ENCODE data around the gene HMCN2. TPM values are rescaled to one million over a fixed set of nuclear protein-coding genes. Genes with fewer than 3 reads are reported as not detected.
"Not testable (repeated sequence)": the region's sequence is repeated elsewhere in the genome, so short reads cannot be mapped to it uniquely, and the experiment has no call there.

The HMCN2 gene
- total RNA-seq, 1 donor from 2014 or later, result not detected

DNA sequence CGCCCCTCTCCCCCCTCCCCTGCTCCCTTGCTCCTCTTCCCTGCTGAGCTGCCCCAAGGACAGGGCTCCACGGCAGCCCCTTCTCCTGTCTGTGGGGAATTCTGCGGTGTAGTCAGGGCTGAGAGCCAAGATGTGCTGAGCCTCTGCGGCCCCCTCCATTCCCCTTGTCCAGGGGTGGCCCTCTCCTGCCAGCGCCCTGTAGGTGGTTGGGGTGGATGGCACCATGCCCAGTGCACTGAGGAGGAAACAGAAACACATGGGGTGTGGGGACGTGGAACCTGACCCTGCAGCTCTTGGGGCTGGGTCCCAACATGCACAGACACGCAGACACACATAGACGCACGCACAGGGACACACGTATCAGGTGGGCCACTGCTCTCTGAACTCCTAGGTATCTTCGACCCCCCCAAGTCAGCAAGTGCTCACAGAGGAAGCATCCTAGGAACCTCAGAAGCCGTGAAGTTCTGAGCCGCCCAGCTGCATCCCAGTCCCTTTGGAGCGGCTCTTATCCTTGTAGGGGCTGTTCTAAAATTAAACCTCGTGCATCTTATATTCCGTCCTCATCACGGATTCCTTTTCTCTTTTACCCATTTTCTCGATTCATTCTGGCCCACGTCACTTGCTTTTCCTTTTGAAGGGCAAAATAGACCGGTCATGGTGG is 64.8 kb downstream of the HMCN2 start:
- DNase-seq (ENCODE audit: low read depth), result no peak

DNA sequence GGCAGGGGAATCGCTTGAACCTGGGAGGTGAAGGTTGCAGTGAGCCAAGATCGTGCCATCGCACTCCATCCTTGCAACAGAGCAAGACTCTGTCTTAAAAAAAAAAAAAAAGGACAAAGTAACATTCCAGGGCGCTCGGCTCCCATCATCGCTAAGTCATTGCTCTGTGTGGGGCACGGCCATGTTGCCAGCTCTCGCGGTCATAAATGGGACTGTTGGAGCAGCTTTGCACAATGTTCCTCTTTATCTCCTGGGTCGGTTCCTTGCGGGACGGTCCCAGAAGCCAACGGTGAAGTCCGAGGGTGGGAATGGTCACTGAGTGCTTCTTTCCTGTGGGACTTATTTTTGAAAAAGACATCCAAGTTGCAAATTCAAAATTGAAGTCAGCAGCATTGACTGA is 65.5 kb downstream of the HMCN2 start:
- no peak for DNase-seq (ENCODE audit: low read depth)

DNA sequence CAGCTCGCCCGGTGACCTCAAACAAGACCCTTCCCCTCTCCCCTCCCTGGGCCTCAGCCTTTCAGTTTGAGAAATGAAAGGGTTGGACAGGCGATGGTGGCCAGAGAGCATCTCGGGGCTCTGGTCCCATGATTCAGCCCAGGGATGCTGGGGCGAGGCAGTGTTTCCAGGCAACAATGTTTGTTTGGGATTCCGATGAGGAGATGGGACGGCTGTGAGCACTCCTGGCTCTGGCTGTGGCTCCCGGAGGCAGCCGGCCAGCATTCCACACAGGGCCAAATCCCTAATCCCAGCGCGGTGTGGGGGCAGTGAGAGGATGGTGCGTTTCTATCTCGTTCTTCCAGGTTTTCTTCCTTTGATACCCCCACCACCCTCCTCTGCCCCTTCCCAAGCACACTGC is 66.0 kb downstream of the HMCN2 start:
- DNase-seq (ENCODE audit: low read depth), result no peak

DNA sequence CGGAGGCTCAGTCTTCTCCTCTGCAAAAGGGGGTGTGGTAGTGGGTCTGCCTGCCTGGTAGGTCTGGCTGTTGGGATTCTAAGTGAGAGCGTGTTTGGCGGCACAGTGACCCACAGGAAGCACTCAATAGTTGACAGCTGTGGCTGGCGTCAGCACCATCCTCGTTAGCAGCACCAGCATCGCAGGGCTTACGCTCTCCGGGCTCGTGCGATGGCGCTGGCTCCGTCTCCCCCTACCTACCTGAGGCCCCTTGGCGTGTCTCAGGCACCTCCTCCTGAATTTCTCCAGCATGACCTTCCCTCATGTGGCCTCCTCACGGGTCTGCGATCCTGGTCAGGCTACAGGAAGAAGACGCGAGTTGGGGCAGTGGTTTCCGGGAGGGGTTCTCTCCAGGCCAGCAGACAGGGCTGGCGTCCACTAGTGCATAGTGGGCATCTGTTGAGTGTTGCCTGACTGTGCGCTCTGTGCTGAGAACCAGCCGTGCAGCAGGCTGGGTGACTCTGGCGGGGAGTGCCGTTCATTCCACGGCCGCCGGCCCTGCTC is 66.9 kb downstream of the HMCN2 start:
- no peak for DNase-seq (ENCODE audit: low read depth)

DNA sequence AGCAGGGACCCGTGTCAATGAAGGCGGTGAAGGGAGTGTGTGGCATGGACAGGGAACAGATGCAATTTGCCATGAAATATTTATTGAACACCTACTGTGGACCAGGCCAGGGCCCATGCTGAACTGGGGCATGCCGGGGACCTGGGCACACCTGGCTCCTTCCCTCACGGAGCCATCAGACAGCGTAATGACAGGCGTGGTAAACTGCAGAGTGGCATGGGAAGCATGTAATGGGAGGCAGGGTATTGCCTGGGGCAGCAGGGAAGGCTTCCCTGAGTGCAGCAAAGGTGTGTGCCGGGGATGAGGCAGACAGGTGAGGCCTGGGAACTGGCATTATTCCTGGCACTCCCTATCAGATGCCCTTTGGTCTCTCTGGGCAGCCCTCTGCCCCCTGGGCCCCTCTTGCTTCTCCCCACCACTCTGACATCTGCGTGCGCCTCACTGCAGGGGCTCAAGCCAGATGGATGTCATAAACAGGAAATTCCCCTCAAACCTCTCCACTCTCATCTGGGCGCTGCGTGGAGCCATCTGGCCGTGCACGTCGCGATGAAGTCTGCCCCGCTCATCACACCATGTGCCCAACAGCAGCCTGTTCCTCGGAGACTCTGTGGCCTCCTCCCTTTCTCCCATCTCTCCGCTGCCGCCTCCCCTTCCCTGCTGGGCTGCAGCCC is 67.6 kb downstream of the HMCN2 start:
- no peak for DNase-seq (ENCODE audit: low read depth)

DNA sequence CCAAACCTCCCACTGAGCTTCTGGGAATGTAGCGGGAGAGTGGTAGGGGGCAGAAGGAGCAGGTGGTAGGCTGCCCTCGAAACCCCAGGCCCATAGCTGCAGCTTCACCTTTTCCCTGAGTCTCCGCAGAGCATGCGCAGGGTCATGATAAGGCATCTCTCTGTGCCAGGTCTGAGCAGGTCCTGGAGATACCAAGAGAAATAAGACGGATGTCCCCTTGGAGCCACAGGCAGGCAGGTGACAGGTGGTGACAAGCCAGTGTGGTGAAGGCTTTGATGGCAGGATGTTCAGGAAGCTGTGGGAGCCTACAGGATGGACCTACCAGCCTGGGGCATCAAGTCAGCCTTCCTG is 68.1 kb downstream of the HMCN2 start:
- no peak for DNase-seq (ENCODE audit: low read depth)

DNA sequence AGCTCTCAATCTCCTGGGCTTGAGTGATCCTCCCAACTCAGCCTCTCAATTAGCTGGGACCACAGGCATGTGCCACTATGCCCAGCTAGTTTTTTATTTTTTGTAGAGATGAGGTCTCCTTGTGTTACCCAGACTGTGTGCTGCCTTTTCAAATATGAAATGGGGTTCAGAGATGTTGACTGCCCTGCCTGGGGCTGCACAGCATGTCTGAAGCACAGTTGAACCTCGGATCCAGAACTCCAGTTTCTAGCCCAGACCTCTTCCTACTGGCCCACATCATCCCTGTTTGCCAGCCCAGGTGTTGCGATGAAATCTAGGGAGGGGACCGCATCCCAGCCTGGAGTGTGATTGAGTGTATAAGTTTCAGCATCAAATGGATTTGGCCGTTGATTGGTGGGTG is 69.4 kb downstream of the HMCN2 start:
- DNase-seq (ENCODE audit: low read depth), result no peak

DNA sequence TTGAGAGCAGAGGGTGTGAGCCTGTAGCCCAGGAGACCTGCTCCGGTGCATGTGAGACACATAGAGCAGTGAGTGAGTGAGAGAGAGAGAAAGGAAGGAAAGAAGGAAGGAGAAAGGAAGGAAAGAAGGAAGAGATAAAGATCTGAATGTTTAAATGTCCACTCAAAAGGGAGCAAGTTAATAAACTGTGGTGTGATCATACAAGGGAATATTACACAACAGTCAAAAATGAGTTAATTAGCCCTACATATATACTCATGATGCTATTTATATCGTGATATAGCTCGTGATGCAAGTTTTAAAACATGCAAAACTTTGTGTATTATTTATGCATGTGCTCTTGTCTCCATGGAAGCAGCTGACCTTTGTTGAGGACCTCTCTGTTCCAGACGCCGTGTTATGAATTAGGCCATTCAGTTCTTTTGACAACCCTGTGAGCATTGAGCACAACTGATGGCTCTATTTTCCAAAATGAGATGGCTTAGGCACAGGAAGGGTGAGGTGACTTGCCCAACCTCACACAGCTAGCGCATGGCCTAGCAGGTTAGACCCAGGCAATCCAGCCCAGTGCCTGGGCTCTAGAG is 70.6 kb downstream of the HMCN2 start:
- no peak for DNase-seq (ENCODE audit: low read depth)

DNA sequence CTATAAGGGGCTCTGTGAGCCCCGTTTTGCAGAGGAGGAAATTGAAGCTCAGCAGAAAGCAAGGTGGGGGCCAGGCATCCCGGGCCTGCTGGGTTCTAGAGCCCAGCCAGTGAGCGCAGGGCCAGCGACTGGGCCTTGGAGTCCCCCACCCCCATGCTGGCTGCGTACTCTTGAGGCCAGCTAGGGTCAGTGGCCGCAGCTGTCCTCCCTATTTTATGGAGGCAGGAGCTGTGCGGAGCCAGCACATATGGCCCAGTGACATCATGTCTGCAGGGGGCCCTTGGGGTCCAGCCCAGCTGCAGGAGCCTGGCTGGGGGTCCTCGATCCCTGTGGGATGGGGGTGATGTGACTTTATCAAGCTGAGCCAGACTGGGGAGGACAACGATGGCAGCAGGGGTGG is 71.3 kb downstream of the HMCN2 start:
- DNase-seq (ENCODE audit: low read depth), result no peak

DNA sequence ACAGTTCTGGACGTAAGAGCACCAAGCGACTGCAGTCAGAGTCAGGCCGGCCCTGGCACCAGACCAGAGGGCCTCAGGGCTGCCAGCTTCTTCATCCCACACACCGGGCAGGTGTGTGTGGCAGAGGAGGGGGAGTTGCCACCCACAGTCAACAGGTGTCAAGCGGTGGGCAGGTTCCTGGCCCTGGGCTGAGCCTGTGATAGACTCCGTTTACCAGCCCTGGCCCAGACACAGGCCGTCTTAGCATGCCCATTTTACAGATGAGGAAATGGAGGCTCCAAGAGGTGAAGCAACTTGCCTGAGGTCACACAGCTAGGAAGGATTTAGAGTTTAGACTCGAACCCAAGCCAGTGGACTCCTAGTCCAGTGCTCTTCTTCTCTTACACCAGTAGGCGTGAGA is 71.8 kb downstream of the HMCN2 start:
- no peak for DNase-seq (ENCODE audit: low read depth)

DNA sequence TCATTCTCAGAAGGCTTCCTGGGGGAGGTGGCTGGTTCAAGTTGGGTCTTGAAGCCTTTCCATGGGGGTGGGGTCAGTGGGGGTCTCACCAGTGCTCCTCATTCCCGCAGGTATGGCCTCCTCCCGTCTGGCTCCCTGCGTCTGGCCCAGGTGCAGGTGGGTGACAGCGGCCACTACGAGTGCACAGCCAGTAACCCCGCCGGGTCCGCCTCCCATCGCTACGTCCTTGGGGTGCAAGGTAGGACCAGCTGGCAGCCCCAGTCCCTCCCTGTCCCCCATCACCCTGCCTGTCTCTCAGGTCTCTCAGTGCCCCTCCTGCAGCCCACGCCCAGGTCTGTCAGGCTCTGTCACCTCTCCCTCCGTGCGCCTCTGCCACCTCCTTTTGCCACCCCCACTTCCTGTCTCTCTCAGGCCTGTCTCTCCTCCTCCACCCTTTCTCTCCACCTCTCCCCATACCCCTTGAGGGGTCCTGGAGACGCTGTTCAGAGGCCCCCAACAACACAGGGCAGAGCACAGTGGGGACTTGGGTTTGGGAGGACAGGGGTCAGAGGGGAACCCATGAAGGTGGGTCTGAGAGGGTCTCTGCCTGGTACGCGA is 72.3 kb downstream of the HMCN2 start:
- no peak for DNase-seq (ENCODE audit: low read depth)

DNA sequence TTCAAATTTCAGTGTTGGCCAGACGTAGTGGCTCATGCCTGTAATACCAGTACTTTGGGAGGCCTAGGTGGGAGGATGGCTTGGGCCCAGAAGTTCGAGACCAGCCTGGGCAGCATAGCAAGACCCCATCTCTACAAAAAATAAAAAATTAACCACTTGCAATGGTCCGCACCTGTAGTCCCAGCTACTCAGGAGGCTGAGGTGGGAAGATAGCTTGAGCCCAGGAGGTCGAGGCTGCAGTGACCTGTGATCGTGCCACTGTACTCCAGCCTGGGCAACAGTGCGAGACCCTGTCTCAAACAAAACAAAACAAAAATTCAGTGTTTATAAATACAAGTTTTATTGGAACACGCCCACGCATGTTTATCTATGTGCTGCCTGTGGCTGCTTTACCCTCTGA is 73.3 kb downstream of the HMCN2 start:
- not testable (repeated sequence) for DNase-seq (ENCODE audit: low read depth)

DNA sequence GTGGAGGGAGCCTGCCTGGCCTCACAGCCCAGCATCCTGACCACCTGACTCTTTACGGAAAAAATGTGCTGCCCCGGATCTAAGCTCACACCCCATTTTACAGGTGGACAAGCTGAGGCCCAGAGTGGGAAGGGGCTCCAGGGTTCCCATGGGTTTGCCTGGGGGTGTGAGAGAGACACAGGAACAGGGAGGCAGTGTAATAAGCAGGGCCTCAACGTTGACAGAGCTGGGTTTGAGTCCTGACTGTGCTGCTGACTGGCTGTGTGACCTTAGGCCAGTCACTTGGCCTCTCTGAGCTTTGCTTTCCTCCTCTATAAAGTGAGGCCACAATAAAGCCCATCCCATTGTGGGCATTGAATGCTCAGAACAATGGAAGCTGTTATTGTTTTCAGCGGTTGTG is 73.7 kb downstream of the HMCN2 start:
- DNase-seq (ENCODE audit: low read depth), result no peak

DNA sequence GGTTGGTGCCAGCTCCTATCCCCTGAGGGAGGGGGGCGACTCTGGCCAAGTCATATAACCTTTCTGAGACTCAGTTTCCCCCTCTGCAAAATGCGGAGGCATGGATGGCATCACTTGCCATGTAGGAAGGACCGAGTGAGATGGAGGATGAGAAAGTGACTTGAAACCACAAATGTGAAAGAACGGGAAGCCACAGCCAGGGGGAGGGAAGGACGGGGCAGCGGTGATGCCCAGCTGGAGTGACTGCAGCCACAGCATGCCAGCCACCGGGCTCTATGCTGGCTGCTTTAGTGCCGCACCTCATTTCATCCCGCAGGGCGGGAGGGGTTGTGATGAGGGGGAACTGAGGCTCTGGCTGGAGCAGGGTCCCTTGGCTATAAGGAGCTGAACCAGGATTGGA is 74.5 kb downstream of the HMCN2 start:
- no peak for DNase-seq (ENCODE audit: low read depth)

DNA sequence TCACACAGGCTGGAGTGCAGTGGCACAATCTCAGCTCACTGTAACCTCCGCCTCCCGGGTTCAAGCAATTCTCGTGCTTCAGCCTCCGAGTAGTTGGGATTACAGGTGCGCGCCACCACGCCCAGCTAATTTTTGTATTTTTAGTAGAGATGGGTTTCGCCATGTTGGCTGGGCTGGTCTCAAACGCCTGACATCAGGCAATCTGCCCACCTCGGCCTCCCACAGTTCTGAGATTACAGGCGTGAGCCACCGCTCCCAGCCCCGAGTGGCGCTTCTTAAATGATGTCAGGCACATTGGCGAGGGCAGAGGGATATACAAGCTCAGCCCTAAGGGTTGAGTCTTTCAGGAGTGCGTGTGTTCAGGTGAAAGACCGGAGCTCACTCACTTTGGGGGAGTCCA is 75.0 kb downstream of the HMCN2 start:
- not testable (repeated sequence) for DNase-seq (ENCODE audit: low read depth)

DNA sequence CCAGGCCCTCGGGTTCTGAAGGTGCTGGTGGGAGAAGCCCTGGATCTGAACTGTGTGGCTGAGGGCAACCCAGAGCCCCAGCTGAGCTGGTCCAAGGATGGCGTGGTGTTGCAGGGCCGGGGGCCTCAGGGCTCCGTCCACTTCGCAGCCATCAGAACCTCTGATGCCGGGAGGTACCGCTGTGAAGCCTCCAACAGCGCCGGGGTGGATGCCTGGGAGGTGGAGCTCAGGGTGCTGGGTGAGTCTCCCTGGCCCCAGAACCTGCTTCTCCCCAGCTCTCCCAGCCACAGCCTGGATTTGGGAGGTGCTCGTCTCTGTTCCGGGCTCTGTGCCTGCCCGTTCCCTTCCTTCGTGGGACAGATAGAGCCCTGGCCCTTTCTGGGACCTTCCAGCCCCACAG is 75.6 kb downstream of the HMCN2 start:
- DNase-seq (ENCODE audit: low read depth), result no peak

DNA sequence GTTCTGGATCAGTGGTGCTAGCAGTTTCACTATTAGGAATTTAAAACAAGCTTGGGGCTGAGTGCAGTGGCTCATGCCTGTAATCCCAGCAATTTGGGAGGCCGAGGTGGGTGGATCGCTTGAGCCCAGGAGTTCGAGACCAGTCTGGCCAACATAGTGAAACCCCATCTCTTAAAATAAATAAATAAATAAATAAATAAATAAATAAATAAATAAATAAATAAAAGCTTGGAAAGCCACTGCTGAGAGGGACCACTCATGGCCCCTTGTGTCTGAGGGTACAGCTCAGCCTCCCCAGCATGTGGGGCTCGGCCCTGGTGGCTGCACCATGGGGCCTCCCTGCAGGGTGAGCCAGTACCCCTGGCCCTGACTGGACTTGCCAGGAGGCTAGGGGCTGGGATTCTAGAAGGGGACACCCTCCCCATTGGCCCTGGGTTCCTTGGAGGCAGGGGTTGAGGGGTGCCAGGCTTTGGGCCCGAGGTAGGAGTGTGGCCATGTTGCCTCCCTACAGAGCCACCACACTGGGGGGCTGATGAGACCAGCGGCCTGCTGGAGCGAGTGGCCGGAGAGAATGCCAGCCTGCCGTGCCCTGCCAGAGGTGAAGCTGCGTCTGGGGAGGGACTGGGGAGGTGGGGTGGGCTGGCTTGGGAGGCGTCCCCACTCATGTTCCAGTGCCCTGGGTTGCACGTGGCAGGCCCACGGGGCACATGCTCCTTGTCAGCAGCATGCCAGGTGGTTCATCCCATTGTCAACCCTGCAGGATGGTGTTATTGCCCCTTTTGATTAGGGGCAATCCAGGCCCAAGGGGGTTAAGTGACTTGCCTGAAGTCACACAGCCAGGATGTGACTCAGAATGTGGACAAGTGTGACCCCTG is 76.5 kb downstream of the HMCN2 start:
- DNase-seq (ENCODE audit: low read depth), result no peak

DNA sequence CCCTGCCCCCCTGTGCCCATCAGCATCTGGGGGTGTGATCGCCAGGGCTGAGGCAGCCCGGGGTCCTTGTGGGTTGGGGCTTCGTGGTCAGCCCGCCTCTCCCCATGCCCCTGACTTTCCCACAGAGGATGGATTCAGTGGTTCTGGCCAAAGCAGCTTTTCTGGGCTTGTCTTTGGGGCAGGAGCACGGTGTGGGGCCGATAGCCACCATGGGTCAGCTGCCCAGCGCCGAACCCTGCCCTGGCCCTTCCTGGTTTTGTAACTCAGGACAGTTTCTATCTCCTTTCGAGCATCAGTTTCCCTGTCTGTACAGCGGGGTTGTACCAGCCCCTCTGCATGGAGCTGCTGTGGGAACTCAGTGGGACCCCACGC is 77.1 kb downstream of the HMCN2 start:
- no peak for DNase-seq (ENCODE audit: low read depth)

DNA sequence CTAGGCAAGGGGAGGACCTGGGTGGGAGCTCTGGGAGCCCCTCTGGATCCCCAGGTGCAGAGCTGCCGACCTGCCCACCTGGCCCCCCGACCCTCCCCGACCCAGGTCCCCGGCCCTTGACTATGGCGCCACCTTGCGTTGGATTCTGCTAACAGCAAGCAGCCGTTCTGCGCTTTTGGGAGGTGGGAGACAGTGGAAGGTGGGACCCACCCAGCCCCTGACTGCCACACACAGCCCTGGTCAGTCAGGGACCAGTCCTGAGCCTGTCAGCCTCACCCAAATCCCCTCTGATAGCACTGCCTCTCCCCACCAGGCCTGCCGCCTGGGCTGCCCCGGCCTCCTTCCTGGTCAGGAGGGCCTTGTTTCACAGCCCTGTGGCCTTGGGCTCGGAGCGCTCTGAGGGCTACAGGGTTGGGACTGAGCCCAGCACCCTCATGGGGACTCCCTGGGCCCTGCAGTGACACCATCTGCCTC is 77.9 kb downstream of the HMCN2 start:
- DNase-seq (ENCODE audit: low read depth), result no peak

DNA sequence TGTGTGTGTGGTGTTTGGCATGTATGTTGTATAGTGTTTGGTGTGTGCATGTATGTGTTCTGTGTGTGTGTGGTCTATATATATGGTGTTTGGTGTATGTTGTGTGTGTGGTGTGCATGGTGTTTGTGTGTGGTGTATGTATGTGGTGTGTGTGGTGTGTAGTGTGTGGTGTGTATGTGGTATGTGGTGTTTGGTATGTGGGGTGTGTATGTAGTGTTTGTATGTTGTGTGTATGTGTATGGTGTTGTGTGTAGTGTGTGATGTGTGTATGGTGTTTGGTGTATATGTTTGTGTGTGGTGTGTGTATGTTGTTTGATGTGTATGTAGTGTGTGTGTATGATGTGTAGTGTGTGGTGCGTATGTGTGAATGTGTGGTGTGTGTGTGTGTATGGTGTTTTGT is 78.8 kb downstream of the HMCN2 start:
- no peak for DNase-seq (ENCODE audit: low read depth)

DNA sequence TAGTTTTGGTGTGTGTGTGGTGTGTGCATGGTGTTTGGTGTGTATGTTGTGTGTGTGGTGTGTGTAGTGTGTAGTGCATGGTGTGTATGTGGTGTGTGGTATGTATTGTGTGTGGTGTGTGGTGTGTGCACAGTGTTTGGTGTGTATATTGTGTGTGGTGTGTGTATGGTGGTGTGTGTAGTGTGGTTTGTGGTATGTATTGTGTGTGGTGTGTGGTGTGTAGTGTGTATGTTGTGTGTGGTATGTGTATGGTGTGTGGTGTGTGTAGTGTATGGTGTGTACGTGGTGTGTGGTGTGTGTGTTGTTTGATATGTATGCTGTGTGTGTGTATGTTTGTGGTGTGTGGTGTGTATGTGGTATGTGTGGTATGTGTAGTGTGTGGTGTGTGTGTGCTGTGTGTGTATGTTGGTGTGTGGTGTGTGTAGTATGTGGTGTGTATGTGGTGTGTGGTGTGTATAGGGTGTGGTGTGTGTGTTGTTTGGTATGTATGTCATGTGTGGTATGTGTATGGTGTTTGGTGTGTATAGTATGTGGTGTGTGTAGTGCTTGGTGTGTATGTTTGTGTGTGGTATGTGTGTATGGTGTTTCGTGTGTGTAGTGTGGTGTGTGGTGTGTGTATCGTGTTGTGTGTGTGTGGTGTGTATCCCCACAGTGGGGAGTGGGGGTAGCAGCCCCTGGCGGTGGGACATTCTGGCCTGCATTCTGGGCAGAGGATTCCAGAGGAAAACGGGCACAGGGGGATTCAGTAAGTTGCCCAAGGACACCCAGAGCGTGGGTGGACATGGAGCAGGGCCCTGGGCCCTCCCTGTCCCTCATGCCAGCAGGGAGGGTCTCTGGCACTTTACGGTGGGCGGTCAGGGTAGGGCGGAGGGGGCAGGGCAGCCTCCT is 79.7 kb downstream of the HMCN2 start:
- DNase-seq (ENCODE audit: low read depth), result no peak
